Right kidney (tissue), 9 donors: ENCODE data around the gene SLC10A1.
A peak's percentile ranks its signal among the peaks of the same experiment; 100 is the strongest.
"Not testable (repeated sequence)": the region's sequence is repeated elsewhere in the genome, so short reads cannot be mapped to it uniquely, and the experiment has no call there.

Source experiments
- DNase-seq: peaks from one replicate; pipeline ENCODE4 v3.0.0-alpha.2; 2016
- long read RNA-seq, 8 donors: transcript quantifications; one replicate each; lab custom pipeline, GENCODE V29; 2026

SLC10A1 gene
- long read RNA-seq, donor 1: 0 reads
- long read RNA-seq, donor 2: 0 reads
- long read RNA-seq, donor 3: 0 reads
- long read RNA-seq, donor 4: 0 reads
- long read RNA-seq, donor 5: 0 reads
- long read RNA-seq, donor 6: 0 reads
- long read RNA-seq, donor 7: 0 reads
- long read RNA-seq, donor 8: 0 reads

DNA sequence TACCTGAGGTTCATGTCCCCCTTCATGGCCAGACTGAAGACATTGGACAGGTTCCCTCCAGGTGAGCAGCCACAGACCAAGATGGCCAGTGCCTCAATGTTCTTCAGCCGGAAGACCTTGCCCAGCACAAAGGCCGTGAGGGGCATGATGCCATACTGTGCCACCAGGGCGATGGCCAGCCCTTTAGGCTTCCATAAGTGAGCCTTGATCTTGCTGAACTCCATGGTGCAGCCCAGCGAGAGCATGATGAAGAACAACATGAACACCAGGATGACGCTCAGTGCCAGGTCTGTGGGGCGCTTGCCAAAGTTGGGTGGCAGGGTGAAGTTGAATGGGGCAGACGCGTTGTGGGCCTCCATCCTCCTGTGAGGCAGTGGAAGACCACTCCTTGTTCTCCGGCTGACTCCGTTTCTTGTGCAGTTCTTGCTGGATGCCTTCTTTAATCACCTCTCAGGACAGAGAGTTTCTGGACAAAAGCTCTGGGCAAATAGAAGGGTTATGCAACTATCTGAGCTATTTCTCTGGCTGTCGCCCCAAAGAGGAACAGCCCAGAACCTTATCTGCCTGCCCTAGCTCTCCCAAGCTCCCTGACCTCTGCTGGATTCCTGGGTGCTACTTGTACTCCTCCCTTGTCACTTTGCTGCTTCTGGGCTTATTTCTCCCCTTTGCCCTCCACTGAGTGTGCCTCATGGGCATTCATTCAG, at the start of gene SLC10A1:
SLC10A1 (minus strand) TSS at position 445 of the 704 bp plus-strand sequence; CDS start at position 359, 86 bp downstream.
- no peak for DNase-seq

DNA sequence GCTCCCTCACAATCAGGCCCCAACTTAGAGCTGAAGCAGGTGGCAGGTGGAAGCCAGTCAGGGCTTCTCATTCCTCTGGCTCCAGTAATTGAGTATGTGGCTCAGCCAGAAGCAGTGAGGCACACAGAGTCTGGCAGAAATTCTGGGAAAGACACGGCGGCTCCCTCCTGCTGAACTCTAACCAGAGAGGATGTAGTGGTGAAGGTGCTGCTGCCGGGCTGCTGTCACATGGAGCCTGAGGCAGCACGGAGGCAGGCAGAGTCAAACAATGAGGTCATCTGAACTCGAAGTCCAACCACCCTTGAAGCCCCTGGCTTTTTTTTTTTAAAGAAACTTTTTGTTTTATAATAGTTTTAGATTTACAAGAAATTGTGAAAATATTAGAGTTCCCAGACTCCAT, 48.7 kb upstream of the SLC10A1 start:
- no peak for DNase-seq

DNA sequence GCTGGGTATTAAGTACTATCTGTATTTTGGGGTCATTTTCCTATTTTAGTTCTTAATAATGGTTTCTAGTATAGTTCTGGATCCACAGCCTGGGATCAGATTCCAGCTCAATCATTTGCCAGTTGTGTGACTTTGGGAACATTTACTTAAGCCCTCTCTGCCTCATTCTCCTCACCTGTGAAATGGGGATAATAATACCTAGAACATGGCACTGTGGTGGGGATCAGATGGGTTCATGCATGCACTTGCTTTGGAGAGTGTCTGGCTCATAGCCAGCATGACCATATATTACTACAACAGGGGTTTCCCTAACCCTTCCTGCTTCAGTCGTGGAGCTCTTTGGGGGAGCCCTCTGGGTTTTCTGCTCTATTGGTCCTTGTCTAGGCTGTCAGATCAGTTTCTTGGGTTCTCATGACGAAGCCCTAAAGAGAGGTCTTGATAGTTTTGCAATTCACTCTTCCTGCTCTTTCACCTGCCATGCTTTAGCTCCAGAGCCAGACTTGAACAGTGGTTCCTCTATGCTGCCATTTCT, 48.1 kb upstream of the SLC10A1 start:
- DNase-seq: no peak

DNA sequence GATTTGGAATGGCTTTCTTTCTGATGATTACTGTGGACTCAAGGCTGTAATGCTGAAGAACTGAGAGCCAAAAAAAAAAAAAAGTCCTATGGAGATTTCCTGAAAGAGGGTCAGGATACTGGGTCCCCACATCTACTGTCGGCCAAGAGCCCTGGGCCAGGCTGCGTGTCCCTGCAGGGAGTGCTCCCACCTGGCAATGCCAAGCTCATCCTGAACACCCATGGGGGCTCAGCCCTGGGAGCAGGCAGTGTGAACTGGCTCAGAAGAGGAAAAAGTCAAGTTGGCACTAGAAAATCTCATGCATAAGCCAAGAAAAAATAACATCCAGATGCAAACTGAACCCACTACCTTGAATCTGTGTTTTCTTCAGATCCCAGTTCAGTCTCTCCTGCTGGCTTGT, 47.1 kb upstream of the SLC10A1 start:
- no peak for DNase-seq

DNA sequence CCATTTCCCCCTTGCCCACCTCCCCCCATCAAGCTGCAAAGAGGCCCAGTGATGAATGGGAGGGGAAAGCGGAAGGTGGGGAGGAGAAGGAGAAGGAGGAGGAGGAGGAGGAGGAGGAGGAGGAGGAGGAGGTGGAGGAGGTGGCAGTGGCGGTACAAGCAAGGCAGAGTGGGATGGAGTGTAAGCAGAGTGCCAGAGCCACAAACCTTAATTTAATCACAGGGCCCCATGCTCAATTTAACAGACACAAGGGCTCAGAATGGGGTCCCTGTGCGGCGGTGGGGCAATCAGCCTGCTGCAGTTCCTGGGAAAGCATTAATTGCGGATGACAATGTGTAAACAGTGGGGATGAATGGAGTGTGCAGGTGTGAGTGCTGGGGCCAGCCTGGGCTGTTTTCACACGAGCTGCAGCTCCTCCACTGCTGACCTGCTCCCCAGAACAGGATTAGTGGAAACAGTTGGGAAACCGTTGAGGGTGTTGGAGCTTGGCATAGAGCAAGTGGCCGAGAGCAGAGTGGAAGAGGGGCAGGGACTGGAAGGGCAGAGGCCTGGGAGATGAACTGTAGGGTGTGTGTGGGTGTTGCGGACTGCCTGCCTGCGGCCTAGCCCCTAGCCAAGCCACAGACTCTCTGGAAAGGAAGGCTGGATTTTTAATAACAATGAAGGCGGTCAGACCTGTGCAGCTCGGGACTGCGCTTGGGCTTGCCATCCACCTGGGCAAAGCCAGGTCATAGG, 45.8 kb upstream of the SLC10A1 start:
- DNase-seq: peak; percentile 22

DNA sequence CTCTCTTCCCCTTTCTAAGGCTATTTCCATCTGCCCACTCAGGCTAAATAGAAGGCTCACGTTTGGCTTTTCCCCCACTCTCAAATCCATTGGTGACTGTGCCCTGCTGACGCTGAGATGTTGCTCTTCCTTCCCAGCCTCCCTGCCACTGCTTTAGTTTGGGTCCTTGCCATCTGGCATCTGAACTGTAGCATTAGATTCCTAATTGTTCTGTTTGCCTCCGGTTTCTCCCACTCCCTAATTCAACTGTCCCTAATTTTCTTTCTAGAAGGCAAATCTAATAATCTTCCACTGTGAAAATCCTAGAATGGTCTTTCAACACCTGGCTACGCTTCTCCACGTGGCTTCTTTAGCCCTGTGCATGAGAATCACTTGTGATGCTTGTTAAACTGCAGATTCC, 44.6 kb upstream of the SLC10A1 start:
- no peak for DNase-seq

DNA sequence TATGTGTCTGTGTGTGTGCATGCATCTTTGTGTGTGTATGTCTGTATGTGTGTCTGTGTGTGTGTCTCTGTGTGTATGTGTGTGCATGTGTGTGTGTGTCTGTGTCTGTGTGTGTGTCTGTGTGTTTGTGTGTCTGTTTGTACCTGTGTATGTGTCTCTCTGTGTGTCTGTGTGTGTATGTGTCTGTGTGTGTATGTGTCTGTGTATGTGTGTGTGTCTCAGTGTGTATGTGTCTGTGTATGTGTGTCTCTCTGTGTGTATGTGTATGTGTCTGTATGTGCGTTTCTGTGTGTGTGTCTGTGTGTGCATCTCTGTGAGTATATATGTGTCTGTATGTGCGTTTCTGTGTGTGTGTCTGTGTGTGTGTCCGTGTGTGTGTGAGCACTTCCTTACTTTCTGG, 42.6 kb upstream of the SLC10A1 start:
- DNase-seq: no peak

DNA sequence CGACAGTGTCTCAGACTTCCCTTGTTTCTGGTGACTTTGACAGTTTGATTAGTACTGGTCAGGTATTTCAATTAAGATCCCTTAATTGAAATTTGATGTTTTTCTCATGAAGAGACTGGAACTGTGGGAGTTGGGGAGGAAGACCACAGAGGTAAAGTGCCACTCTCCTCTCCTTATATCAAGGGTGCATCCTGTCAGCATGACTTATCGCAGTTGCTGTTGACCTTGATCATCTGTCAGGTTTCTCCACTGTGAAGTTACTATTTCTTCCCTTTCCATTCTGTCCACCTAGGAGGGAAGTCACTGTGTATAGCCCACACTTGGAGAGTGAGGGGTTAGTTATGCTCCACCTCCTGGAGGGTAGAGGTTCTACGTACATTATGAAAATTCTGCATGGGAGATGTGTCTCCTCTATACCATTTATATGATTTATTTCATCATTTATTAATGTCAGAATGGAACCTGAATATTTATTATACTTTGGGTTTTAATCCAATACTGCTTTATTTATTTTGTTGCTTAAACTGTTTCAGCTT, 41.9 kb upstream of the SLC10A1 start:
- no peak for DNase-seq

DNA sequence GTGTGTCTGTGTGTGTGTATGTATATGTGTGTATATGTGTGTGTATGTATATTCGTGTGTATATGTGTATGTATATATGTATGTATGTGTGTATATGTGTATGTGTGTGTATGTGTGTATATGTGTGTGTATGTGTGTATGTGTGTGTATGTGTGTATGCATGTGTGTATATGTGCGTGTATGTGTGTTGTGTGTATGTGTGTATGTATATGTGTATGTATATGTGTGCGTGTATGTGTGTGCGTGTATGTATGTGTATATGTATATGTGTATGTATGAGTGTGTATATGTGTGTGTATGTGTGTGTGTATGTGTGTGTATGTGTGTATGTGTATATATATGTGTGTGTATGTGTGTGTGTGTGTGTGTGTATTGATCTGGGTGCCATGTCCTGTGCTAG, 31.8 kb upstream of the SLC10A1 start:
- no peak for DNase-seq

DNA sequence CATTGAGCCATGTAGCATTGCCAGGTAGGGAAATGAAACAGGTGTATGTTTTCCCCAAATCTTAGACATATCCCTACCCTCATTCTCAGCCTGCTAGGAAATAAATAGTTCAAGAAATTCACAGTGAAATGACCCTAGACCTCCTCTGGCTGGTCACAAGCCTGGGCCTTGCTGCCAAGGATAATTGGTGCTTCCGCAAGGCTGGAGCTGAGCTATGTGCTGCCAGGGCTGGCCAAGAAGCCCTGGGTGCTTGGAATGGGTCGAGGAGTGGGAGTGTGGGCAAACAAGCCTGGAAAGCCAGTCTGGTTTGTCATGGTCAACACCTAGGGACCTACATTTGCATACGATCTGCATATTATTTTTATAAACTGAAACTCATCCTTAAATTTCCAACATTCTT, 31.3 kb upstream of the SLC10A1 start:
- DNase-seq: no peak

DNA sequence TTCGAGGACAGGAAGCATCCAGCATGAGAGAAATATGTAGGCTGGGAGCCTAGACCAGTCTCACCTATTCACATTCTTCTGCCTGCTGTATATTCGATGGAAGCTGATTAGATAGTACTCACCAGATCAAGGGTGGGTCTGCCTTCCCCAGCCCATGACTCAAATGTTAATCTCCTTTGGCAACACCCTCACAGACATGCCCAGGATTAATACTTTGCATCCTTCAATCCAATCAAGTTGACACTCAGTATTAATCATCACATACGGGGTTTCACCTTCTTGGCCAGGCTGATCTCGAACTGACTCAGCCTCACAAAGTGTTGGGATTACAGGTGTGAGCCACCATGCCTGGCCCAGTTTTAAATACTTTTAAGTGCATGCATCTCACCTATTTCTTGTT, 30.5 kb upstream of the SLC10A1 start:
- no peak for DNase-seq

DNA sequence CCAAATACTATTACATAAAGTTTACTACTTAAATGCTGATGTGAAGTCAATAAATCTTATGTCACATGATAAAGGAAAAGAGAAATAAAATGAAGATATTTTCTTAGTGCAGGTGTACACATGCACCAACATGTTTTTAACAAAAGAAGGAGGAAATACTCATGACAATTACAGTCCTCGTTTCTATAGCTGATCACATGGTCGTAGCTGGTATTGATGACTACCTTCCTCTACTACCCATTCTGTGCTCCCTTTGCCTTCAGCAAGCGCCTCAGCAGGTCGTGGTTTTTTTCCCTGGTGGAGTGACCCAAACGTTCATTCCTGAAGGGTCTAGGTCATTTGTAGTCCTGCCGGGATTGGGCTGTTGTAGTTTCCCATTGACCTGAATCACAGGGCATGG, 25.4 kb upstream of the SLC10A1 start:
- DNase-seq: no peak

DNA sequence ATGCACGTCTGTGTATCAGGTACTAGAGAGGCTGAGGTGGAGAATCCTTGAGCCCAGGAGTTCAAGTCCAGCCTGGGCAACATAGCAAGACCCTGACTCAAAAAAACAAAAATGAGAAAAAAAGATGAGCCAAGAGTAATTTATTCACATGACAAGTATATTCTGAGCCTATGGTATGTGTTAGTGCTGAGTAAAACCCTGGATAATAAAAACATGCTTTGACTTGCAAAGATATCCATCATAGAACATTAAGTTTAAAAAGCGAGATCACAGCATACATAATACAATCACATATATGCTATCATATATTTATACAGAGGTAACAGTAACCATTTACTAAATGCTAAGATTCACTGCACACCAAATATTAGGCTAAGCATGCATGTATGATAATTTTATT, 23.9 kb upstream of the SLC10A1 start:
- no peak for DNase-seq

DNA sequence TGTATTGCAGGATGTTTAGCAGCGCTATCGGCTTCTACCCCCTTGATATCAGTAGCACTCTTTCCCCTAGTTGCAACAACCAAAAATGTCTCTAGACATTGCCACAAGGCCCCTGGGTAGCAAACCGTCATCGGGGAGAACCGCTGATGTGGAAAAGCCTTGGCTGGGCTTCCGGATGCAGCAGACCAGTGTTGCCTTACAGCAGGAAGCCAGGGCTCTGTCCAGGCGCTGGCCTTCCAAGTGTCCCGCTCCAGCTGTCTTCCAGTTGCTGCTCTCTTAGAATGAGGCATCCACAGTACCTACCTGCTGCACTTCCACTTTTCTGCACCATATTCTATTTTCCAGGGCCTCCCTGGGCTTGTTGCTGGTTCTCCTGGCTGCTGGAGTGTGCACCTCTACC, 22.6 kb upstream of the SLC10A1 start:
- peak; percentile 4 for DNase-seq

DNA sequence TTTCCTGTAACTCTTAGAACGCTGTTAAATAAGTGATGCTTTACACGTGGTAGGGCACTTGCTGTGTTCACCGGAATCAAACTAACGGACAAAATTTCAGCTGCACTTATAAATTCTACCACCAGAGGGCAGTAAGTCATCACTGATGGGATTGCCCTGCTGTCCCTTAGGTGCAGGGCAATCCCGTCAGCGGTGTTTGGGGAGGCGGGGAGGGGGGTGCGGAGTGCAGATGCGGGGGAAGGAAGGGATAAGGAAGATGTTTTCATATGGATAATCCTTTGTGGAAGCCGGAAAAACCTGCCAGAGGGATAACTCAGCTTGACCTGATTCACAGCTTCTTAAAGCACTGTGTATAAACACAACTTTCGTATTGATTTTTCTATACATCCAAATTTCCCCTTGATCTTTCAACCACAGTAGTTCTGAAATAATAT, 21.7 kb upstream of the SLC10A1 start:
- peak; percentile 38 for DNase-seq

DNA sequence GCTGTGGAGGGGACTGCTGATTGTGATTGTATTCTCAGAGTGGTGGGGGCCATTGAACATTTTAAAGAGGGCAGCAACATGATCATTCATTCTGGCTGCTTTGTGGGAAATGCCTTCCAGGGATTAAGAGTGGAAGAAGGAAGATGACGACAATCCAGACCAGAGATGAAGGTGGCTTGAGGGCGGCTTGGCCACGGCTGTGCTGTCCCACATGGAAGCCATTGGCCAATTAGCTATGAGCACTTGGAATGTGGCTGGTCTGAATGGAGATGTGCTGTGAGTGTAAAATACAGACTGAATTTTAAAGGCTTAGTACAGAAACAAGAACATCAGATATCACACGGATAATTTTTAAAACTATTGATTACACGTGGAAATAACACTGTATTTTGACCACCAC, 19.2 kb upstream of the SLC10A1 start:
- no peak for DNase-seq

DNA sequence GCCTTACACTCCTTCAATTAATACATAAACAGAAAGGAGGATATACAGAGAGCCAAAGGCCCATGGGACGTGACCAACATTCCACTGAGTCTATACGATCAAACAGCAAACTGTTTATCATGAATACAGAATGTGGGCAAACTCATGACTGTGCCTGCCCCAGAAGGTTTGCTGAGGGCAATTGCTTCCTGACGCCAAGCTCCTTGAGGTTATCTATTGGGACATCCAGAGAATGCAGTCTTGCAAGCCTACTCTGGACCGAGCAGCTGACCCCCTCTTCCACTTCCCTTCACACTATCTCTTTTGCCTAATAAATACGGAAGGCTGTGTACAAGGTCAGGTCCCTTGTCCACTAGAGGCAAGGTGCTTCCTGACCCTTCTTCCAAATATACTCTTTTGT, 18.5 kb upstream of the SLC10A1 start:
- DNase-seq: no peak

DNA sequence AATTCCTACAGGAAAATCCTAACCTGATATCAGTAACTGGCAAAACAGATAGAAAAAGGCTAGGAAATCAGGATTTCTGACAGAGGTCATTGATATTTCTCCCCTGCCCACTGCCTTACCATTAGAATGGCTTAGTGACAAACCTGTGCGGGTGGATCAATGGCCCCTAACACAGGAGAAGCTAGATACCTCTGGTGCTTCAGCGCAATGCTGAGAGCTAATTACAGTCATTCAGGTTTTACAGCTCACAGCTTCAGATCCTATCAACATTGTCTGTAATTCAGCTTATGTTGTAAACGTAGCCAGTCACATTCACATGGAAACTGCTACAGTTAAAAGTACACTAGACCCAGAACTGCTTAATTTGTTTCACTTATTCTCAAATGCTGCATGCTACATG, 17.4 kb upstream of the SLC10A1 start:
- DNase-seq: no peak

DNA sequence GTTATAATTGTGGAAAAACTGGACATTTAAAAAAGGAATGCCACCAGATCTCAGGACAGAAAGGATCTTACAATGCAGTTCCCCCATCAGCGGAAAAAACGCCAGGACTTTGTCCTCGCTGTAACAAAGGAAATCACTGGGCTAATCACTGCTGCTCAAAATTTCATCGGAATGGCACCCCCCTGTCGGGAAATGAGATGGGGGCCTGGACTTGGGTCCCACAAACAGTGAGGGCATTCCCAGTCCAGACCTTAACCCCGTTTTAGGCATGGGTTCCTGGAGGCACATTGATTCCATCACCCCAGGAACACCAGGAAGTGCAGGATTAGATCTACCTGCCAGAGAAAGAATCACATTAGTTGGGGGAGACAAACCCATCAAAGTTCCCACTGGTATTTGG, 16.3 kb upstream of the SLC10A1 start:
- not testable (repeated sequence) for DNase-seq

DNA sequence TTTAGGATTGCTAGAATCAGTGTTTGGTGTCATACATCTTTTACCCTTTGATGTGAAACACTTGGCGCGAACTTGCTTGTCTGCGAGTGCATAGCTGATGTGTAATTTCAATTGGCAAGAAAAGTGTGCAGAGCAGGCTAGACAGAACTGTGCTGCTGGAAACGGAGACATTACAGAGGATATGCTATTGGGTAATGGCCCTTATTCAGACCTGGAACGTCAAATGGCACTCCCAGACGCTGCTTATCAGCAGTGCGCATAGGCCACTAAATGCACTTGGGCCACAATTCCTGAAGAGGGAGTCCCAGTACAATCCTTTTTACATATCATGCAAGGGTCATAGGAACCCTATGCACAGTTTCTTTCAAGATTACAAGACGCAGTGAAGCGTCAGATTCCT, 15.7 kb upstream of the SLC10A1 start:
- no peak for DNase-seq

DNA sequence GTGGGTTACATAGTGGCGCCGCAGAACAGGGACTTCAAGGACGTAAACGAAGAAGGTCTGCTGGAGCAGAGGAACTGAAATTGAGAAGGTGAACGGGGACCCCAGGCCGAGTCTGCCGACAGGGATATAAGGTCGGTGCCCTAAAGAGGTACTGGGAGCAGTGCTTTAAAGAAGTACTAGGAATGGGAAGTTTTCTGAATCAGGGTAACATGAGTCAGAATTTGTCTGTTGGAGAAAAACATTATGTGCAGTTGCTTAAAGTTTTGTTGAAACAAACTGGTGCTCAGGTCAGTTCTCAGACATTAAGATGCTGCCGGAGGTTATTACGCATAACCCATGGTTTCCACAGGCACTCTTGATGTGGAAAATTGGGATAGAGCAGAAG, 14.8 kb upstream of the SLC10A1 start:
- no peak for DNase-seq

DNA sequence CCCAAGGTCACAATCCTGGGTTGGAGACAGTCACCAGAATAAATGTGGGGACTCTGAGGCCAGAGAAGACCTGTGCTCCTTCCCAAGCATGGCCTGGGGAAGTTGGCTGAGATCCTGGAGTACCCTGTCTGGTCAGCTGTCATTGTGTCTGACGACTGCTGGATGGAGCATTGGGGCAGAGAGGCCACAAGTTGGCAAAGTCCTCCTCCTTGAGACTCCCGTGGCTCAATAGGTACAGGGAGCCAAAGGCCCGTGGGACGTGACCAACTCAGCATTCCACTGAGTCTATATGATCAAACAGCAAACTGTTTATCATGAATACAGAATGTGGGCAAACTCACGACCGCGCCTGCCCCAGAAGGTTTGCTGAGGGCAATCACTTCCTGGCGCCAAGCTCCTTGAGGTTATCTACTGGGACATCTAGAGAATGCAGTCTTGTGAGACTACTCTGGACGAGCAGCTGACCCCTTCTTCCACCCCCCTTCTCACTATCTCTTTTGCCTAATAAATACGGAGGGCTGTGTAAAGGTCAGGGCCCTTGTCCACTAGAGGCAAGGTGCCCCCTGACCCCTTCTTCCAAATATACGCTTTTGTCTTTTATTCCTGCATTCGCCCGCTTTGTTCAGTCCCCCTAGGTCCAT, 14.3 kb upstream of the SLC10A1 start:
- no peak for DNase-seq
